Panc1 (cell line): ENCODE data around the gene RNF175. TPM values are rescaled to one million over a fixed set of nuclear protein-coding genes. Genes with fewer than 3 reads are reported as not detected.

Experiments used
- ATAC-seq: fragments of 200-7000 bp; cut with Tn5 transposase; 2 replicates; pipeline ENCODE4 v1.9.1; 2020; ENCODE audit warnings: mild to moderate bottlenecking, moderate library complexity
- BruUV-seq: library from RNA; stranded (reverse); fragments of 400-500 nt; replicated peaks from 2 replicates; lab custom pipeline; 2021; lab: Mats Ljungman, UMichigan
- CTCF ChIA-PET: fragments of 300-600 bp; sonication (Branson Sonifier 250); formaldehyde crosslinking; loops from one replicate; lab custom pipeline; 2022; ENCODE audit warnings: antibody characterized with exemption; lab: Charles Lee
- POLR2A ChIA-PET: fragments of 300-600 bp; sonication (Branson Sonifier 250); formaldehyde crosslinking; loops from one replicate; lab custom pipeline; 2022; ENCODE audit warnings: antibody characterized with exemption; lab: Charles Lee
- DNase-seq: peaks from one replicate; pipeline ENCODE4 v3.0.0-alpha.2; 2010; ENCODE audit warnings: low read depth, low spot score
- H3K27ac ChIP-seq: 2 replicates; pipeline ENCODE4 v1.5.1; 2011; ENCODE audit warnings: mild to moderate bottlenecking, low read length, inconsistent platforms
- H3K27me3 ChIP-seq: fragments of 200-500 bp; sonication (Bioruptor generic); 2 replicates; pipeline ENCODE4 v1.6.0; 2014; ENCODE audit warnings: low read length, inconsistent platforms; ENCODE audit not compliant: control insufficient read depth, insufficient read depth
- H3K36me3 ChIP-seq: fragments of 200-500 bp; sonication (Bioruptor generic); 2 replicates; pipeline ENCODE4 v1.5.1; 2014; ENCODE audit warnings: inconsistent platforms, mild to moderate bottlenecking, low read length, moderate library complexity; ENCODE audit not compliant: control insufficient read depth, insufficient read depth
- H3K4me1 ChIP-seq: 2 replicates; pipeline ENCODE4 v1.5.1; 2011; ENCODE audit warnings: inconsistent platforms, mild to moderate bottlenecking, low read length, moderate library complexity; ENCODE audit not compliant: control insufficient read depth, insufficient read depth
- H3K4me3 ChIP-seq, 2 experiments: 2 replicates each; pipeline ENCODE4 v1.5.1; 2011 to 2012; ENCODE audit warnings: low read depth in 2 of 2, low read length in 2 of 2, mild to moderate bottlenecking in 2 of 2, inconsistent platforms in 1 of 2, moderate library complexity in 1 of 2
- H3K9me3 ChIP-seq: fragments of 200-500 bp; sonication (Bioruptor generic); 2 replicates; pipeline ENCODE4 v1.5.1; 2014; ENCODE audit warnings: low read depth, mild to moderate bottlenecking, inconsistent platforms, low read length, moderate library complexity; ENCODE audit not compliant: control insufficient read depth, insufficient read depth
- POLR2AphosphoS5 ChIP-seq: IDR thresholded peaks from 2 replicates; pipeline ENCODE4 v1.6.1; 2012; ENCODE audit warnings: mild to moderate bottlenecking, low read depth, low read length, moderate library complexity
- SIN3A ChIP-seq: IDR thresholded peaks from 2 replicates; pipeline ENCODE4 v1.6.1; 2012; ENCODE audit warnings: low read depth, mild to moderate bottlenecking, low read length, moderate library complexity, borderline replicate concordance; ENCODE audit not compliant: insufficient read depth
- TCF7L2 ChIP-seq: IDR thresholded peaks from 2 replicates; pipeline ENCODE4 v1.6.1; 2011; ENCODE audit warnings: mild to moderate bottlenecking, low read depth, low read length, inconsistent platforms
- in situ Hi-C: cut with HindIII; loops from 2 replicates; pipeline ENCODE4 v1.10.0; 2016; ENCODE audit warnings: low sequenced_read_pairs, low pct_unique_long_range_greater_than_20kb
- intact Hi-C: fragments of 100-400 bp; cut with micrococcal nuclease; formaldehyde crosslinking; loops from one replicate; pipeline ENCODE4 v1.10.0; 2022; ENCODE audit not compliant: unreplicated experiment
- total RNA-seq: library from RNA; stranded (reverse); gene quantifications from one replicate; pipeline ENCODE4 v1.2.1, GENCODE V29; 2021; ENCODE audit not compliant: unreplicated experiment
- TF ChIP-seq, protein P1 (sequence below): fragments of 450-650 bp; IDR thresholded peaks from 2 replicates; pipeline ENCODE4 v1.5.1; 2017; ENCODE audit warnings: mild to moderate bottlenecking
- TF ChIP-seq, protein P2 (sequence below), 2 experiments: IDR thresholded peaks; 2 replicates each; pipeline ENCODE4 v1.6.1; 2011 to 2012; ENCODE audit warnings: low read depth in 2 of 2, control low read depth in 1 of 2, low read length in 1 of 2, mild to moderate bottlenecking in 1 of 2, moderate library complexity in 1 of 2; ENCODE audit not compliant: insufficient read depth in 1 of 2

RNF175 gene
- total RNA-seq, 1 experiment from 2014 or later = not detected

DNA sequence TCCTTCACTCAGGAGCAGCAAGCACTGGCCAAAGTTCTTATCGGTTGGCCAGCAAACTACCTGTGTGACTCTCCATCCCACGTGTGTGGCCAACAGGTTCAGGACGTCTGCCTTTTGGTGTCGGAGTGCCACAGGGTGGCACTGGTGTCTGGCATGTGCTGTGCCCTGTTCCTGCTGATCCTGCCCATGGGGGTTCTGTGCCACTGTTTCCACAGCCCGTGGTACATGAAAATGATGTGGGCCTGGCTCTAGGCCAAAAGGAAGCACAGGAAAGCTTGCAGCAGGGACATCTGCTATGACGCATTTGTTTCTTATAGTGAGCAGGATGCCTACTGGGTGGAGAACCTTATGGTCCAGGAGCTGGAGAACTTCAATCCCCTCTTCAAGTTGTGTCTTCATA, 80.3 kb downstream of the RNF175 start:
- POLR2A ChIA-PET = no interaction called here
- in situ Hi-C loops = no loop called here
- DNase-seq (no peak), ATAC-seq (no peak)
- H3K27ac ChIP-seq = no peak overlapping the region
- no TSS peak for BruUV-seq
- CTCF ChIA-PET = no interaction called here
- intact Hi-C loops = no loop called here
- H3K4me3 ChIP-seq = no peak overlapping the region
- no peaks in the 10 kb centered on the region for H3K36me3 ChIP-seq
- TF ChIP-seq TCF7L2 (no peak), POLR2AphosphoS5 (no peak), SIN3A (no peak)
- TF ChIP-seq, protein P1, sequence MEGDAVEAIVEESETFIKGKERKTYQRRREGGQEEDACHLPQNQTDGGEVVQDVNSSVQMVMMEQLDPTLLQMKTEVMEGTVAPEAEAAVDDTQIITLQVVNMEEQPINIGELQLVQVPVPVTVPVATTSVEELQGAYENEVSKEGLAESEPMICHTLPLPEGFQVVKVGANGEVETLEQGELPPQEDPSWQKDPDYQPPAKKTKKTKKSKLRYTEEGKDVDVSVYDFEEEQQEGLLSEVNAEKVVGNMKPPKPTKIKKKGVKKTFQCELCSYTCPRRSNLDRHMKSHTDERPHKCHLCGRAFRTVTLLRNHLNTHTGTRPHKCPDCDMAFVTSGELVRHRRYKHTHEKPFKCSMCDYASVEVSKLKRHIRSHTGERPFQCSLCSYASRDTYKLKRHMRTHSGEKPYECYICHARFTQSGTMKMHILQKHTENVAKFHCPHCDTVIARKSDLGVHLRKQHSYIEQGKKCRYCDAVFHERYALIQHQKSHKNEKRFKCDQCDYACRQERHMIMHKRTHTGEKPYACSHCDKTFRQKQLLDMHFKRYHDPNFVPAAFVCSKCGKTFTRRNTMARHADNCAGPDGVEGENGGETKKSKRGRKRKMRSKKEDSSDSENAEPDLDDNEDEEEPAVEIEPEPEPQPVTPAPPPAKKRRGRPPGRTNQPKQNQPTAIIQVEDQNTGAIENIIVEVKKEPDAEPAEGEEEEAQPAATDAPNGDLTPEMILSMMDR = no peak
- TF ChIP-seq, protein P2, sequence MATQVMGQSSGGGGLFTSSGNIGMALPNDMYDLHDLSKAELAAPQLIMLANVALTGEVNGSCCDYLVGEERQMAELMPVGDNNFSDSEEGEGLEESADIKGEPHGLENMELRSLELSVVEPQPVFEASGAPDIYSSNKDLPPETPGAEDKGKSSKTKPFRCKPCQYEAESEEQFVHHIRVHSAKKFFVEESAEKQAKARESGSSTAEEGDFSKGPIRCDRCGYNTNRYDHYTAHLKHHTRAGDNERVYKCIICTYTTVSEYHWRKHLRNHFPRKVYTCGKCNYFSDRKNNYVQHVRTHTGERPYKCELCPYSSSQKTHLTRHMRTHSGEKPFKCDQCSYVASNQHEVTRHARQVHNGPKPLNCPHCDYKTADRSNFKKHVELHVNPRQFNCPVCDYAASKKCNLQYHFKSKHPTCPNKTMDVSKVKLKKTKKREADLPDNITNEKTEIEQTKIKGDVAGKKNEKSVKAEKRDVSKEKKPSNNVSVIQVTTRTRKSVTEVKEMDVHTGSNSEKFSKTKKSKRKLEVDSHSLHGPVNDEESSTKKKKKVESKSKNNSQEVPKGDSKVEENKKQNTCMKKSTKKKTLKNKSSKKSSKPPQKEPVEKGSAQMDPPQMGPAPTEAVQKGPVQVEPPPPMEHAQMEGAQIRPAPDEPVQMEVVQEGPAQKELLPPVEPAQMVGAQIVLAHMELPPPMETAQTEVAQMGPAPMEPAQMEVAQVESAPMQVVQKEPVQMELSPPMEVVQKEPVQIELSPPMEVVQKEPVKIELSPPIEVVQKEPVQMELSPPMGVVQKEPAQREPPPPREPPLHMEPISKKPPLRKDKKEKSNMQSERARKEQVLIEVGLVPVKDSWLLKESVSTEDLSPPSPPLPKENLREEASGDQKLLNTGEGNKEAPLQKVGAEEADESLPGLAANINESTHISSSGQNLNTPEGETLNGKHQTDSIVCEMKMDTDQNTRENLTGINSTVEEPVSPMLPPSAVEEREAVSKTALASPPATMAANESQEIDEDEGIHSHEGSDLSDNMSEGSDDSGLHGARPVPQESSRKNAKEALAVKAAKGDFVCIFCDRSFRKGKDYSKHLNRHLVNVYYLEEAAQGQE (IDR thresholded peaks at IDR 0.05; ENCODE audit: insufficient read depth in 1 of 2, low read depth in 2 of 2, low read length in 1 of 2) = no peak
- peaks cover 8% of the 10 kb centered on the region for H3K27me3 ChIP-seq
- H3K4me1 ChIP-seq = no peaks in the 10 kb centered on the region
- H3K9me3 ChIP-seq = no peaks in the 10 kb centered on the region

DNA sequence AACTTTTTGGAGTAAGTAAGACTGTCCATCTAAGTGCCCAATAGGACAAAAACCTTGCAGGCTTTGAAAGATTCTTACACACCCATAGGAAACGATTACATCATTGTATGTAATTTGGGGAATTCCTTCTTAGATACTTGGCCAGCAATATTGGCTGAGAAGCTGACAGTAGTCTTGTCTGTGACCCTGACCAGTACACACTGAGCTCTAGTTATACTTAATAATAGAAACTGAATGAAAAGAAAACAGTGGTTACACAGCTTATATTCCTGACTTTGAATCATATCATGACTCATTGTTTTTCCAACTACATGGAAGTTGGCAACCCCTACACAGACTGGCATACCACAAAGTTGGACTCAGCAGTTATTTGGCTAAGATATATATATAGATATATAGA, 82.8 kb downstream of the RNF175 start:
- H3K4me3 ChIP-seq = no peak overlapping the region
- ChIA-PET POLR2A (no interaction called here), CTCF (no interaction called here)
- DNase-seq (peak; percentile 48), ATAC-seq (peak; percentile 94)
- TF ChIP-seq SIN3A (no peak), TCF7L2 (no peak), POLR2AphosphoS5 (no peak)
- TF ChIP-seq, protein P2 (IDR thresholded peaks at IDR 0.05; ENCODE audit: insufficient read depth in 1 of 2, low read depth in 2 of 2, low read length in 1 of 2) = no peak
- TF ChIP-seq, protein P1 = no peak
- H3K36me3 ChIP-seq = no peaks in the 10 kb centered on the region
- H3K4me1 ChIP-seq = no peaks in the 10 kb centered on the region
- H3K27me3 ChIP-seq = no peaks in the 10 kb centered on the region
- no TSS peak for BruUV-seq
- in situ Hi-C loops (no loop called here), intact Hi-C loops (no loop called here)
- no peaks in the 10 kb centered on the region for H3K9me3 ChIP-seq
- H3K27ac ChIP-seq = no peak overlapping the region
